OCI-LY7 (cell line): ENCODE results near the gene SSBP2. TPM values are rescaled to one million over a fixed set of nuclear protein-coding genes. Genes with fewer than 3 reads are reported as not detected.
"Not testable (repeated sequence)": the region's sequence is repeated elsewhere in the genome, so short reads cannot be mapped to it uniquely, and the experiment has no call there.

ENCODE experiments used
- BruUV-seq: library from RNA; stranded (reverse); fragments of 400-500 nt; replicated peaks from 2 replicates; lab custom pipeline; 2021; lab: Mats Ljungman, UMichigan
- CTCF ChIA-PET: fragments of 300-600 bp; sonication (Branson Sonifier 250); formaldehyde crosslinking; loops from one replicate; lab custom pipeline; 2022; ENCODE audit warnings: antibody characterized with exemption; ENCODE audit not compliant: unreplicated experiment; lab: Charles Lee
- POLR2A ChIA-PET: fragments of 300-600 bp; sonication (Branson Sonifier 250); formaldehyde crosslinking; loops from one replicate; lab custom pipeline; 2022; ENCODE audit warnings: antibody characterized with exemption; lab: Charles Lee
- DNase-seq: peaks from one replicate; pipeline ENCODE4 v3.0.0-alpha.2; 2015; ENCODE audit warnings: low spot score
- H2AFZ ChIP-seq: fragments of 200-600 bp; sonication (generic), shearing (Covaris generic); 2 replicates; pipeline ENCODE4 v1.6.1; 2014; ENCODE audit warnings: mild to moderate bottlenecking, antibody characterized with exemption, low read length, moderate library complexity
- H3K27ac ChIP-seq: fragments of 200-600 bp; sonication (generic); 2 replicates; pipeline ENCODE4 v1.5.1; 2014; ENCODE audit warnings: mixed run types, low read depth, mild to moderate bottlenecking, moderate library complexity, low read length, inconsistent platforms; ENCODE audit not compliant: poor library complexity, severe bottlenecking
- H3K36me3 ChIP-seq: fragments of 200-600 bp; sonication (generic); 2 replicates; pipeline ENCODE4 v1.6.1; 2014; ENCODE audit warnings: mild to moderate bottlenecking, antibody characterized with exemption, low read length, moderate library complexity, mixed read lengths; ENCODE audit not compliant: insufficient read depth
- H3K4me1 ChIP-seq: fragments of 200-600 bp; sonication (generic); 2 replicates; pipeline ENCODE4 v1.5.1; 2014; ENCODE audit warnings: mild to moderate bottlenecking, low read length; ENCODE audit not compliant: insufficient read depth, poor library complexity, severe bottlenecking
- H3K4me2 ChIP-seq: fragments of 200-600 bp; sonication (generic); 2 replicates; pipeline ENCODE4 v1.6.1; 2014; ENCODE audit warnings: mild to moderate bottlenecking, low read length
- H3K4me3 ChIP-seq: fragments of 200-600 bp; sonication (generic); 2 replicates; pipeline ENCODE4 v1.5.1; 2014; ENCODE audit warnings: mild to moderate bottlenecking, low read depth, low read length; ENCODE audit not compliant: poor library complexity, severe bottlenecking
- H3K79me2 ChIP-seq: fragments of 200-600 bp; sonication (generic); 2 replicates; pipeline ENCODE4 v1.6.1; 2016; ENCODE audit warnings: low read depth, mild to moderate bottlenecking, low read length, moderate library complexity, mixed read lengths; ENCODE audit not compliant: insufficient read depth
- H3K9me2 ChIP-seq: fragments of 200-600 bp; sonication (generic); 2 replicates; pipeline ENCODE4 v1.6.1; 2016; ENCODE audit warnings: mild to moderate bottlenecking, low read length, mixed read lengths; ENCODE audit not compliant: insufficient read depth
- H3K9me3 ChIP-seq: fragments of 200-600 bp; sonication (generic); 2 replicates; pipeline ENCODE4 v1.6.1; 2014; ENCODE audit warnings: mild to moderate bottlenecking, mixed run types, low read length, mixed read lengths
- H4K20me1 ChIP-seq: fragments of 200-600 bp; sonication (generic); 2 replicates; pipeline ENCODE4 v1.6.1; 2014; ENCODE audit warnings: mild to moderate bottlenecking, antibody characterized with exemption, low read length, moderate library complexity, mixed read lengths; ENCODE audit not compliant: insufficient read depth
- CTCF ChIP-seq: fragments of 200-600 bp; sonication (generic); conservative IDR thresholded peaks from 2 replicates; pipeline ENCODE4 v1.5.1; 2014; ENCODE audit warnings: mild to moderate bottlenecking, antibody characterized with exemption, low read length, moderate library complexity, mixed read lengths
- EZH2phosphoT487 ChIP-seq: fragments of 200-600 bp; sonication (generic); IDR thresholded peaks from 2 replicates; pipeline ENCODE4 v1.6.1; 2018; ENCODE audit warnings: low read depth, borderline replicate concordance, mild to moderate bottlenecking, mixed run types, antibody characterized with exemption, low read length, moderate library complexity, mixed read lengths
- intact Hi-C: fragments of 100-400 bp; cut with micrococcal nuclease; formaldehyde crosslinking; loops from one replicate; pipeline ENCODE4 v1.10.0; 2022; ENCODE audit not compliant: unreplicated experiment
- total RNA-seq, 2 experiments: library from RNA; depleted of rRNA in 1 of 2; stranded (reverse); fragments of >200 nt in 1 of 2; shearing (Covaris generic) in 1 of 2; gene quantifications; 2 replicates each; pipeline ENCODE4 v1.2.3, GENCODE V29; 2014 to 2022

Gene SSBP2
- total RNA-seq, 2 experiments from 2014 or later: 140 to 172 TPM

GRCh38 chr5:81717860-81718259 is 33.0 kb downstream of the SSBP2 start:
- DNase-seq: no peak
- Histone ChIP-seq H2AFZ (no peak overlapping the region), H3K4me3 (no peak overlapping the region), H4K20me1 (peaks cover 50% of the 10 kb centered on the region), H3K4me1 (peaks cover 31% of the 10 kb centered on the region), H3K4me2 (no peak overlapping the region), H3K79me2 (peaks cover 96% of the 10 kb centered on the region), H3K36me3 (peaks cover 45% of the 10 kb centered on the region), H3K27ac (no peak overlapping the region), H3K9me3 (peaks cover 4% of the 10 kb centered on the region; the same call in 1 of the 2 replicates), H3K9me2 (no peaks in the 10 kb centered on the region)
- no TSS peak for BruUV-seq
- ChIA-PET CTCF (no interaction called here), POLR2A (interaction anchor here (0.6 to 1.3 kb wide), 6 partner anchors 9 to 1732 kb away, joined by 3 to 7 read pairs (median 3); no protein-coding TSS in a partner anchor)
- no peak for TF ChIP-seq CTCF
- no peak for TF ChIP-seq EZH2phosphoT487
- intact Hi-C loops: no loop called here

- ChIA-PET CTCF (no interaction called here), POLR2A (no interaction called here)
- no TSS peak for BruUV-seq
- Histone ChIP-seq H3K9me2 (no peaks in the 10 kb centered on the region), H3K36me3 (peaks cover 47% of the 10 kb centered on the region), H3K9me3 (peaks cover 4% of the 10 kb centered on the region; the same call in 1 of the 2 replicates), H3K27ac (no peak overlapping the region), H3K4me2 (no peak overlapping the region), H2AFZ (no peak overlapping the region), H3K4me1 (peaks cover 25% of the 10 kb centered on the region), H3K79me2 (peaks cover 95% of the 10 kb centered on the region), H4K20me1 (peaks cover 44% of the 10 kb centered on the region), H3K4me3 (no peak overlapping the region)
- DNase-seq: no peak
- intact Hi-C loops: no loop called here
- no peak for TF ChIP-seq EZH2phosphoT487
- no peak for TF ChIP-seq CTCF
These were observed 33.7 kb downstream of the SSBP2 start for GRCh38 chr5:81717226-81717625.

GRCh38 chr5:81714076-81714475 is 36.8 kb downstream of the SSBP2 start:
- H3K4me3 ChIP-seq, H2AFZ ChIP-seq, DNase-seq, intact Hi-C loops, CTCF ChIA-PET, H3K9me2 ChIP-seq, H3K27ac ChIP-seq, POLR2A ChIA-PET, BruUV-seq, H3K4me2 ChIP-seq, H3K9me3 ChIP-seq: not testable (repeated sequence)
- peaks cover 24% of the 10 kb centered on the region for H4K20me1 ChIP-seq
- peaks cover 95% of the 10 kb centered on the region for H3K79me2 ChIP-seq
- H3K4me1 ChIP-seq: peaks cover 14% of the 10 kb centered on the region
- peaks cover 42% of the 10 kb centered on the region for H3K36me3 ChIP-seq
